OCI-LY1 (cell line): ENCODE data around the gene SLIT3.

Experiments
- H2AFZ ChIP-seq: fragments of 200-600 bp; sonication (generic), shearing (Covaris generic); 2 replicates; pipeline ENCODE4 v1.6.0; 2014; ENCODE audit warnings: antibody characterized with exemption, mild to moderate bottlenecking, low read length
- H3F3A ChIP-seq: fragments of 200-600 bp; sonication (generic), shearing (Covaris generic); 2 replicates; pipeline ENCODE4 v1.6.0; 2014; ENCODE audit warnings: mild to moderate bottlenecking, antibody characterized with exemption, low read length, moderate library complexity; ENCODE audit not compliant: insufficient read depth
- H3K27ac ChIP-seq: fragments of 200-600 bp; sonication (generic); 2 replicates; pipeline ENCODE4 v1.5.1; 2014; ENCODE audit warnings: low read length, mixed run types, mild to moderate bottlenecking, low read depth; ENCODE audit not compliant: poor library complexity, severe bottlenecking
- H3K27me3 ChIP-seq: fragments of 200-600 bp; sonication (generic); 2 replicates; pipeline ENCODE4 v1.6.0; 2014; ENCODE audit warnings: antibody characterized with exemption, mild to moderate bottlenecking, low read length, moderate library complexity; ENCODE audit not compliant: insufficient read depth
- H3K36me3 ChIP-seq: fragments of 200-600 bp; sonication (generic); 2 replicates; pipeline ENCODE4 v1.6.1; 2014; ENCODE audit warnings: mild to moderate bottlenecking, antibody characterized with exemption, low read length, moderate library complexity, mixed read lengths; ENCODE audit not compliant: insufficient read depth
- H3K4me1 ChIP-seq: fragments of 200-600 bp; sonication (generic); 2 replicates; pipeline ENCODE4 v1.5.1; 2014; ENCODE audit warnings: mild to moderate bottlenecking, low read length, moderate library complexity; ENCODE audit not compliant: insufficient read depth, severe bottlenecking
- H3K4me2 ChIP-seq: fragments of 200-600 bp; sonication (generic), shearing (Covaris generic); 2 replicates; pipeline ENCODE4 v1.6.1; 2014; ENCODE audit warnings: low read length
- H3K4me3 ChIP-seq: fragments of 200-600 bp; sonication (generic); 2 replicates; pipeline ENCODE4 v1.5.1; 2014; ENCODE audit warnings: low read length, low read depth, mild to moderate bottlenecking, mixed read lengths; ENCODE audit not compliant: poor library complexity, severe bottlenecking
- H3K79me2 ChIP-seq: fragments of 200-600 bp; shearing (Covaris generic); 2 replicates; pipeline ENCODE4 v1.6.1; 2016; ENCODE audit warnings: mixed run types, low read length, mixed read lengths; ENCODE audit not compliant: insufficient read depth
- H3K9ac ChIP-seq: fragments of 200-600 bp; sonication (generic), shearing (Covaris generic); 2 replicates; pipeline ENCODE4 v1.6.1; 2014; ENCODE audit warnings: mild to moderate bottlenecking, low read length, mixed read lengths
- H3K9me2 ChIP-seq: fragments of 200-600 bp; sonication (generic), shearing (Covaris generic); 2 replicates; pipeline ENCODE4 v1.6.1; 2014; ENCODE audit warnings: low read depth, mild to moderate bottlenecking, low read length, mixed read lengths
- H3K9me3 ChIP-seq: fragments of 200-600 bp; shearing (Covaris generic); 2 replicates; pipeline ENCODE4 v1.6.1; 2014; ENCODE audit warnings: low read length, mixed read lengths
- H4K20me1 ChIP-seq: fragments of 200-600 bp; sonication (generic), shearing (Covaris generic); 2 replicates; pipeline ENCODE4 v1.6.0; 2016; ENCODE audit warnings: mild to moderate bottlenecking, low read length; ENCODE audit not compliant: insufficient read depth
- CTCF ChIP-seq: fragments of 200-600 bp; sonication (generic), shearing (Covaris generic); IDR thresholded peaks from 2 replicates; pipeline ENCODE4 v1.5.1; 2017; ENCODE audit warnings: mild to moderate bottlenecking, antibody characterized with exemption, low read length, moderate library complexity, mixed read lengths
- EZH2 ChIP-seq: fragments of 200-600 bp; sonication (generic), shearing (Covaris generic); IDR thresholded peaks from 2 replicates; pipeline ENCODE4 v1.8.0; 2017; ENCODE audit warnings: borderline replicate concordance, mixed run types, mild to moderate bottlenecking, antibody characterized with exemption, low read length, moderate library complexity, mixed read lengths

Gene SLIT3

GRCh38 chr5:169022718-169023117 is 278.2 kb downstream of the SLIT3 start:
- Histone ChIP-seq H3K9ac (no peak overlapping the region), H3K27ac (no peak overlapping the region), H3K4me3 (no peak overlapping the region), H2AFZ (no peak overlapping the region), H3K79me2 (no peaks in the 10 kb centered on the region), H3F3A (no peaks in the 10 kb centered on the region), H3K36me3 (no peaks in the 10 kb centered on the region), H3K27me3 (no peaks in the 10 kb centered on the region; the same call in 1 of the 2 replicates), H3K4me2 (no peak overlapping the region), H3K9me2 (no peaks in the 10 kb centered on the region), H4K20me1 (no peaks in the 10 kb centered on the region), H3K4me1 (no peaks in the 10 kb centered on the region), H3K9me3 (no peaks in the 10 kb centered on the region)
- TF ChIP-seq CTCF, result no peak
- no peak for TF ChIP-seq EZH2

- Histone ChIP-seq H3K9me2 (no peaks in the 10 kb centered on the region), H3F3A (no peaks in the 10 kb centered on the region), H3K4me1 (no peaks in the 10 kb centered on the region), H3K36me3 (no peaks in the 10 kb centered on the region), H3K79me2 (no peaks in the 10 kb centered on the region), H3K9me3 (no peaks in the 10 kb centered on the region), H3K9ac (no peak overlapping the region), H3K4me2 (no peak overlapping the region), H4K20me1 (no peaks in the 10 kb centered on the region), H3K4me3 (no peak overlapping the region), H2AFZ (no peak overlapping the region), H3K27me3 (no peaks in the 10 kb centered on the region; the same call in 1 of the 2 replicates), H3K27ac (no peak overlapping the region)
- TF ChIP-seq CTCF (no peak), EZH2 (no peak)
Observed at GRCh38 chr5:169020102-169020501, 280.8 kb downstream of the SLIT3 start.

GRCh38 chr5:169018925-169019324 is 282.0 kb downstream of the SLIT3 start:
- Histone ChIP-seq H3K27me3 (no peaks in the 10 kb centered on the region), H3K9me2 (no peaks in the 10 kb centered on the region), H3F3A (no peaks in the 10 kb centered on the region), H3K9me3 (no peaks in the 10 kb centered on the region), H3K36me3 (no peaks in the 10 kb centered on the region), H3K4me2 (no peak overlapping the region), H3K27ac (no peak overlapping the region), H3K4me1 (no peaks in the 10 kb centered on the region), H2AFZ (no peak overlapping the region), H4K20me1 (no peaks in the 10 kb centered on the region), H3K9ac (no peak overlapping the region), H3K79me2 (no peaks in the 10 kb centered on the region), H3K4me3 (no peak overlapping the region)
- no peak for TF ChIP-seq CTCF
- TF ChIP-seq EZH2, result no peak
